Measurements from ENCODE around the gene SH2D3A. TPM values are rescaled to one million over a fixed set of nuclear protein-coding genes. Genes with fewer than 3 reads are reported as not detected.

Gene SH2D3A
- polyA plus RNA-seq, 1 donor (not counting 4 experiments of a cell fraction or from before 2014, with no cell fraction given) = 24.9 TPM

DNA sequence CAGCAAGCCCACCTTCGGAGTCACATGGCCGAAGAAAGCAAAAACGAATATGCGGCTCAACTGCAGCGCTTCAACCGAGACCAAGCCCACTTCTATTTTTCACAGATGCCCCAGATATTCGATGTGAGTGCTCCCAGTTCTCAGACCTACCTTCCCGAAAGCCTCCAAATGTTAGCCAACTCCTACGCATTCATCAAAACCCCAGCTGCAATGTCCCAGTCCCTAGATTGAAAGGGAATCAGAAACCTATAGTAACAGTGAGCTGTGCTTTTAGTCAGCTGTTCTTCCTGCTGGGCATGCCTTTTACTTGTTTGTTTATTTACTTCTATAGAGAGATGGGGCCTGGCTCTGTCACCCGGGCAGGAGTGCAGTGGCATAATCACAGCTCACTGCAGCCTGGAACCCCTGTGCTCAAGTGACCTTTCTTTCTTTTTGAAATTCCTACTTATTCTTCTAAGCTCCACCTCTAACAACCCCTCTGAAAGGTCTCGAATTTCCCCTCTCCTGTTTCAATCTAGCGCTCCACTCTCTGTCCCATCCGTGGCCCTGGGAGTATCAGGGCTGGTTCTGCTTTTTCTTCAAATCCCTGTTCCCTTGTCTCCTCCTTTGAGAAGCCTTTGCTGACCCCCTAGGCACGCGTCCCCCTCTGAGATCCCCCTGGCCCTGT, 23.4 kb downstream of the SH2D3A start:
- H3K9ac ChIP-seq (ENCODE audit: control insufficient read depth, extremely low read depth, insufficient read depth, low read length) = no peak overlapping the region
- no peak overlapping the region for H2AFZ ChIP-seq (ENCODE audit: control insufficient read depth, low read length)
- TF ChIP-seq, protein P1, sequence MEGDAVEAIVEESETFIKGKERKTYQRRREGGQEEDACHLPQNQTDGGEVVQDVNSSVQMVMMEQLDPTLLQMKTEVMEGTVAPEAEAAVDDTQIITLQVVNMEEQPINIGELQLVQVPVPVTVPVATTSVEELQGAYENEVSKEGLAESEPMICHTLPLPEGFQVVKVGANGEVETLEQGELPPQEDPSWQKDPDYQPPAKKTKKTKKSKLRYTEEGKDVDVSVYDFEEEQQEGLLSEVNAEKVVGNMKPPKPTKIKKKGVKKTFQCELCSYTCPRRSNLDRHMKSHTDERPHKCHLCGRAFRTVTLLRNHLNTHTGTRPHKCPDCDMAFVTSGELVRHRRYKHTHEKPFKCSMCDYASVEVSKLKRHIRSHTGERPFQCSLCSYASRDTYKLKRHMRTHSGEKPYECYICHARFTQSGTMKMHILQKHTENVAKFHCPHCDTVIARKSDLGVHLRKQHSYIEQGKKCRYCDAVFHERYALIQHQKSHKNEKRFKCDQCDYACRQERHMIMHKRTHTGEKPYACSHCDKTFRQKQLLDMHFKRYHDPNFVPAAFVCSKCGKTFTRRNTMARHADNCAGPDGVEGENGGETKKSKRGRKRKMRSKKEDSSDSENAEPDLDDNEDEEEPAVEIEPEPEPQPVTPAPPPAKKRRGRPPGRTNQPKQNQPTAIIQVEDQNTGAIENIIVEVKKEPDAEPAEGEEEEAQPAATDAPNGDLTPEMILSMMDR (optimal IDR thresholded peaks at IDR 0.05 in 1 of 3, IDR thresholded peaks at IDR 0.05 in 1 of 3, conservative IDR thresholded peaks at IDR 0.05 in 1 of 3; ENCODE audit: extremely low read depth in 1 of 3, insufficient read depth in 2 of 3, low read length in 3 of 3) = no peak
- TF ChIP-seq EZH2 (IDR thresholded peaks at IDR 0.05; ENCODE audit: low read length) = no peak
- H3K4me2 ChIP-seq (ENCODE audit: control insufficient read depth, extremely low read depth, insufficient read depth, low read depth, low read length) = no peak overlapping the region
- H4K20me1 ChIP-seq (ENCODE audit: control insufficient read depth, extremely low read depth, insufficient read depth, low read length) = peaks cover 3% of the 10 kb centered on the region
- no peak overlapping the region for H3K4me3 ChIP-seq (ENCODE audit: control insufficient read depth in 2 of 3, extremely low read depth in 1 of 3, insufficient read depth in 2 of 3, low read depth in 1 of 3, low read length in 3 of 3)
- no peaks in the 10 kb centered on the region for H3K27me3 ChIP-seq (ENCODE audit: control insufficient read depth, extremely low read depth, insufficient read depth, low read length)
- no peaks in the 10 kb centered on the region for H3K9me1 ChIP-seq (ENCODE audit: control insufficient read depth, extremely low read depth, insufficient read depth, low read length)
- DNase-seq (ENCODE audit: low read depth, low spot score) (no peak), FAIRE-seq (no peak)
- dilution Hi-C loops (cut with MboI; ENCODE audit: extremely low pct_ligation_motif_present, low sequenced_read_pairs) = no loop called here
- H3K27ac ChIP-seq (ENCODE audit: control insufficient read depth, insufficient read depth, low read length) = no peak overlapping the region
- no peaks in the 10 kb centered on the region for H3K9me3 ChIP-seq (ENCODE audit: control insufficient read depth, low read depth, low read length)
- peaks cover 28% of the 10 kb centered on the region for H3K4me1 ChIP-seq (ENCODE audit: control insufficient read depth, extremely low read depth, insufficient read depth, low read length)
- H3K36me3 ChIP-seq (ENCODE audit: control insufficient read depth in 2 of 2, extremely low read depth in 1 of 2, insufficient read depth in 2 of 2, low read length in 2 of 2) = peaks cover 25 to 29% of the 10 kb centered on the region in 2 experiments
- peaks cover 25% of the 10 kb centered on the region for H3K79me2 ChIP-seq (ENCODE audit: control insufficient read depth, insufficient read depth, low read length)

DNA sequence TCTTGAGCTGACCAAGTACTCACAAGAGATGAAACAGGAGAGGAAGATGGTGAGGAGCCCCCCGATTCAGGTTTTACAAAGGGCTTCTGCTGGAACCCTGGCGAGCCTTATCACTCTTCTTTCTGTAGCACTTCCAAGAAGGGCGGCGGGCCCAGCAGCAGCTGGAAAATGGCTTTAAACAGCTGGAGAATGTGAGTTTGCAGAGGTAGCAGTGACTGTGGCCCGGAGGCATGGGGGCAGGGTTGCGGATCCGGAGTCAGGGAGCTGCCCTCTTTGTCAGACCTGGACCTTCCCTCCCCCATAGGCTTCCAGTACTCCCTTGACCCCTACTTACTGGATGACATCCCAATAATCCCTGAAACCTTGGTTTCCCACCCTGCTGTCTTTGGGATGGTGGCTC, 24.2 kb downstream of the SH2D3A start:
- FAIRE-seq = no peak
- Histone ChIP-seq H3K27me3 (ENCODE audit: control insufficient read depth, extremely low read depth, insufficient read depth, low read length) (no peaks in the 10 kb centered on the region), H3K4me3 (ENCODE audit: control insufficient read depth in 2 of 3, extremely low read depth in 1 of 3, insufficient read depth in 2 of 3, low read depth in 1 of 3, low read length in 3 of 3) (no peak overlapping the region), H3K79me2 (ENCODE audit: control insufficient read depth, insufficient read depth, low read length) (peaks cover 25% of the 10 kb centered on the region), H4K20me1 (ENCODE audit: control insufficient read depth, extremely low read depth, insufficient read depth, low read length) (peaks cover 3% of the 10 kb centered on the region), H3K4me2 (ENCODE audit: control insufficient read depth, extremely low read depth, insufficient read depth, low read depth, low read length) (no peak overlapping the region), H3K9me3 (ENCODE audit: control insufficient read depth, low read depth, low read length) (no peaks in the 10 kb centered on the region), H3K27ac (ENCODE audit: control insufficient read depth, insufficient read depth, low read length) (no peak overlapping the region), H3K9ac (ENCODE audit: control insufficient read depth, extremely low read depth, insufficient read depth, low read length) (no peak overlapping the region), H3K36me3 (ENCODE audit: control insufficient read depth in 2 of 2, extremely low read depth in 1 of 2, insufficient read depth in 2 of 2, low read length in 2 of 2) (peaks cover 22 to 26% of the 10 kb centered on the region in 2 experiments), H3K4me1 (ENCODE audit: control insufficient read depth, extremely low read depth, insufficient read depth, low read length) (peaks cover 36% of the 10 kb centered on the region), H3K9me1 (ENCODE audit: control insufficient read depth, extremely low read depth, insufficient read depth, low read length) (no peaks in the 10 kb centered on the region), H2AFZ (ENCODE audit: control insufficient read depth, low read length) (no peak overlapping the region)
- DNase-seq (ENCODE audit: low read depth, low spot score) = no peak
- TF ChIP-seq, protein P1 (optimal IDR thresholded peaks at IDR 0.05 in 1 of 3, IDR thresholded peaks at IDR 0.05 in 1 of 3, conservative IDR thresholded peaks at IDR 0.05 in 1 of 3; ENCODE audit: extremely low read depth in 1 of 3, insufficient read depth in 2 of 3, low read length in 3 of 3) = no peak
- TF ChIP-seq EZH2 (IDR thresholded peaks at IDR 0.05; ENCODE audit: low read length) = no peak
- dilution Hi-C loops (cut with MboI; ENCODE audit: extremely low pct_ligation_motif_present, low sequenced_read_pairs) = no loop called here
